ENCODE measurements around the gene HSD17B11.
"Not testable (repeated sequence)": the region's sequence is repeated elsewhere in the genome, so short reads cannot be mapped to it uniquely, and the experiment has no call there.

The HSD17B11 gene

GRCh38 chr4:87299898-87300297 lies 91.1 kb downstream of the HSD17B11 start:
- Histone ChIP-seq H3K9ac (ENCODE audit: low read length in 5 of 5) (no peak overlapping the region), H3K36me3 (ENCODE audit: control insufficient read depth in 5 of 5, insufficient read depth in 5 of 5, low read length in 5 of 5) (no peaks in the 10 kb centered on the region), H3K27ac (ENCODE audit: low read depth, low read length) (no peak overlapping the region), H3K9me3 (ENCODE audit: control insufficient read depth in 5 of 5, low read length in 5 of 5) (no peaks in the 10 kb centered on the region), H3K4me1 (ENCODE audit: control insufficient read depth in 5 of 5, insufficient read depth in 5 of 5, low read length in 5 of 5) (no peaks in the 10 kb centered on the region), H3K27me3 (ENCODE audit: control insufficient read depth in 5 of 5, insufficient read depth in 4 of 5, low read length in 5 of 5) (no peaks in the 10 kb centered on the region), H3K4me3 (ENCODE audit: low read depth in 1 of 5, low read length in 5 of 5) (no peak overlapping the region)

GRCh38 chr4:87298362-87298761 lies 92.6 kb downstream of the HSD17B11 start:
- Histone ChIP-seq H3K4me1 (ENCODE audit: control insufficient read depth in 5 of 5, insufficient read depth in 5 of 5, low read length in 5 of 5) (no peaks in the 10 kb centered on the region), H3K9ac (ENCODE audit: low read length in 5 of 5) (no peak overlapping the region), H3K27ac (ENCODE audit: low read depth, low read length) (no peak overlapping the region), H3K4me3 (ENCODE audit: low read depth in 1 of 5, low read length in 5 of 5) (no peak overlapping the region), H3K27me3 (ENCODE audit: control insufficient read depth in 5 of 5, insufficient read depth in 4 of 5, low read length in 5 of 5) (no peaks in the 10 kb centered on the region), H3K9me3 (ENCODE audit: control insufficient read depth in 5 of 5, low read length in 5 of 5) (no peaks in the 10 kb centered on the region), H3K36me3 (ENCODE audit: control insufficient read depth in 5 of 5, insufficient read depth in 5 of 5, low read length in 5 of 5) (no peaks in the 10 kb centered on the region)

- H3K9me3 ChIP-seq (ENCODE audit: control insufficient read depth in 5 of 5, low read length in 5 of 5); H3K4me3 ChIP-seq (ENCODE audit: low read depth in 1 of 5, low read length in 5 of 5); H3K36me3 ChIP-seq (ENCODE audit: control insufficient read depth in 5 of 5, insufficient read depth in 5 of 5, low read length in 5 of 5); H3K9ac ChIP-seq (ENCODE audit: low read length in 5 of 5); H3K4me1 ChIP-seq (ENCODE audit: control insufficient read depth in 5 of 5, insufficient read depth in 5 of 5, low read length in 5 of 5); H3K27ac ChIP-seq (ENCODE audit: low read depth, low read length); H3K27me3 ChIP-seq (ENCODE audit: control insufficient read depth in 5 of 5, insufficient read depth in 4 of 5, low read length in 5 of 5): not testable (repeated sequence)
These were observed 96.1 kb downstream of the HSD17B11 start for GRCh38 chr4:87294911-87295310.

GRCh38 chr4:87293889-87294288 lies 97.1 kb downstream of the HSD17B11 start:
- H3K4me3 ChIP-seq (ENCODE audit: low read depth in 1 of 5, low read length in 5 of 5); H3K36me3 ChIP-seq (ENCODE audit: control insufficient read depth in 5 of 5, insufficient read depth in 5 of 5, low read length in 5 of 5); H3K9ac ChIP-seq (ENCODE audit: low read length in 5 of 5); H3K27ac ChIP-seq (ENCODE audit: low read depth, low read length); H3K9me3 ChIP-seq (ENCODE audit: control insufficient read depth in 5 of 5, low read length in 5 of 5); H3K4me1 ChIP-seq (ENCODE audit: control insufficient read depth in 5 of 5, insufficient read depth in 5 of 5, low read length in 5 of 5); H3K27me3 ChIP-seq (ENCODE audit: control insufficient read depth in 5 of 5, insufficient read depth in 4 of 5, low read length in 5 of 5): not testable (repeated sequence)

- H3K27ac ChIP-seq (ENCODE audit: low read depth, low read length): no peak overlapping the region
- H3K27me3 ChIP-seq (ENCODE audit: control insufficient read depth in 5 of 5, insufficient read depth in 4 of 5, low read length in 5 of 5): no peaks in the 10 kb centered on the region
- H3K4me3 ChIP-seq (ENCODE audit: low read depth in 1 of 5, low read length in 5 of 5): no peak overlapping the region
- no peaks in the 10 kb centered on the region for H3K36me3 ChIP-seq (ENCODE audit: control insufficient read depth in 5 of 5, insufficient read depth in 5 of 5, low read length in 5 of 5)
- H3K4me1 ChIP-seq (ENCODE audit: control insufficient read depth in 5 of 5, insufficient read depth in 5 of 5, low read length in 5 of 5): no peaks in the 10 kb centered on the region
- peaks cover 0 to 13% (median 10%) of the 10 kb centered on the region in 5 donors for H3K9me3 ChIP-seq (ENCODE audit: control insufficient read depth in 5 of 5, low read length in 5 of 5)
- no peak overlapping the region for H3K9ac ChIP-seq (ENCODE audit: low read length in 5 of 5)
These were observed 104.0 kb downstream of the HSD17B11 start for GRCh38 chr4:87286970-87287369.

Data from subcutaneous abdominal adipose tissue (tissue), 5 donors.